ENCODE results near the gene TBK1.

TBK1 gene

GRCh38 chr12:64450711-64451486 lies 1.0 kb upstream of the TBK1 start:
- H3K4me3 ChIP-seq (ENCODE audit: control insufficient read depth, low read depth, low read length) = peak overlapping the region; percentile 97
- TF ChIP-seq CTCF (IDR thresholded peaks at IDR 0.05; ENCODE audit: control insufficient read depth, insufficient read depth, low read depth, low read length, missing control alignments) = no peak
- DNase-seq (ENCODE audit: low read depth) = no peak

GRCh38 chr12:64452559-64453329 lies 824 bp downstream of the TBK1 start:
- DNase-seq (ENCODE audit: low read depth) = peak; percentile 74
- peak overlapping the region; percentile 97 for H3K4me3 ChIP-seq (ENCODE audit: control insufficient read depth, low read depth, low read length)
- no peak for TF ChIP-seq CTCF (IDR thresholded peaks at IDR 0.05; ENCODE audit: control insufficient read depth, insufficient read depth, low read depth, low read length, missing control alignments)

- H3K4me3 ChIP-seq (ENCODE audit: control insufficient read depth, low read depth, low read length) = no peak overlapping the region
- no peak for TF ChIP-seq CTCF (IDR thresholded peaks at IDR 0.05; ENCODE audit: control insufficient read depth, insufficient read depth, low read depth, low read length, missing control alignments)
- no peak for DNase-seq (ENCODE audit: low read depth)
Observed at GRCh38 chr12:64455506-64455905, 3.6 kb downstream of the TBK1 start.

GRCh38 chr12:64456119-64456518 lies 4.2 kb downstream of the TBK1 start:
- H3K4me3 ChIP-seq (ENCODE audit: control insufficient read depth, low read depth, low read length) = no peak overlapping the region
- TF ChIP-seq CTCF (IDR thresholded peaks at IDR 0.05; ENCODE audit: control insufficient read depth, insufficient read depth, low read depth, low read length, missing control alignments) = no peak
- DNase-seq (ENCODE audit: low read depth) = no peak

GRCh38 chr12:64457032-64457431 lies 5.1 kb downstream of the TBK1 start:
- DNase-seq (ENCODE audit: low read depth) = no peak
- H3K4me3 ChIP-seq (ENCODE audit: control insufficient read depth, low read depth, low read length) = no peak overlapping the region
- TF ChIP-seq CTCF (IDR thresholded peaks at IDR 0.05; ENCODE audit: control insufficient read depth, insufficient read depth, low read depth, low read length, missing control alignments) = no peak

GRCh38 chr12:64457466-64457865 lies 5.5 kb downstream of the TBK1 start:
- DNase-seq (ENCODE audit: low read depth) = no peak
- H3K4me3 ChIP-seq (ENCODE audit: control insufficient read depth, low read depth, low read length) = no peak overlapping the region
- TF ChIP-seq CTCF (IDR thresholded peaks at IDR 0.05; ENCODE audit: control insufficient read depth, insufficient read depth, low read depth, low read length, missing control alignments) = no peak

All from AG09309 (cell line).